HG03342 (cell line): ENCODE results near the gene MED26.

Source experiments
- ATAC-seq: cut with Tn5 transposase; IDR thresholded peaks from one replicate; pipeline ENCODE4 v1.9.1; 2021; ENCODE audit warnings: mild to moderate bottlenecking, moderate library complexity; ENCODE audit not compliant: unreplicated experiment

MED26 gene

GRCh38 chr19:16618248-16618647 lies 9.8 kb downstream of the MED26 start:
- ATAC-seq: no peak

- ATAC-seq: no peak
Observed at GRCh38 chr19:16615808-16616207, 12.2 kb downstream of the MED26 start.

GRCh38 chr19:16614941-16615340 lies 13.1 kb downstream of the MED26 start:
- ATAC-seq: no peak

DNA sequence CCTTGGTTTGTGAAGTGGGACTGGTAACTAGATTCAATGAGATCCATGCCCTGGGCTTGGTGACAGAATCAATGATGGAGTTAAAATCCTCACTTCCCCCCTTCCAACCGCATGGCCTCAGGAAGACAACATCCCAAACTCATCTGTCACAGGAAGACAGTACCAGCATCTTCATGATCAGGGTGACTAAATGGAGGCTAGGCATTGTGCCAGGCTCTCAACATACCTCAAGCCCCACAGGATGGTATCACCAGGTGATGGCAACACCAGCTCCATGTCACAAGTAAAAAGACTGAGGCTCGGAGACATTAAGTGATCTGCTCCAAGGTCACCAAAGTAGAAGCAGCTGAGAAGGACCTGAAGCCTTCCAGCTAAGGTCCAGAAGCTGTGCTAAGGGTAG lies 14.2 kb downstream of the MED26 start:
- no peak for ATAC-seq

DNA sequence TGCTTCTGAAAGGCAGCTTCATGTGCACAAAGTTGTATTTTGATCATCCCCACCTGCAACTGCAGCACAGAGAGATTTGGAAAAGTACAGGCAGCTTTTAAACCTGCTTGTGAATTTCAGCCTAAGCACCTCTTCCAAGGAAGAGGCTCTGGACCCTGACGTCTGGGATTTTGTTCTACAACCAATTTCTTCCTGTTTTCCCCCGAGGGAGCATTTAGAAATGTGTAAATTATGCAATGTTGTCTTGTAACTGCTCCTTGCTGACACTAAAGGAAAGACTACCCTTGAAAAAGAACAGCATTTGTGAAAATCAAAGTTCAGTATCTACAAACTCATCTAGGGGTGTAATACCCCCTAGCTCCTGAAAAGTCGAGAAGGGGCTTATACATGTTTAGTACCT lies 15.4 kb downstream of the MED26 start:
- no peak for ATAC-seq

DNA sequence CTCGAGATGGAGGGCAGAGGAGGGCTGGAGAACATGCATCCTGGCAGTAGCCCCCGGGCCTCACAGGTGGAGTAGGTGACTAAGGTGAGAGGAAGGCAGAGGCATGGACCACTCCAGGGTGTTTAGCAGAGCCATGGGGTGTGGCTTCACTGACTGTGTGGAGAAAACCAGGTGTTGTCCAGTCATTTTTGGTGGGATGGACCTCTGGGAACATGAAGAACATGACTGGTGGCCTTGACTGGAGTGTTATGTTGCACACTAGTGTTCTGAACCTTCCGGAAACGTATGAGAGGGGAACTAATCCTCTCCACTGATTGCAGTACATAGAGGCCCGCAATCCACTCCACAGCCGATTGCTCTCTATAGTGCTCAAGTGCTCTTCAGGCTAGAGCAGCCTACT lies 16.9 kb downstream of the MED26 start:
- ATAC-seq: no peak

GRCh38 chr19:16609511-16610200 lies 18.3 kb downstream of the MED26 start:
- no peak for ATAC-seq

DNA sequence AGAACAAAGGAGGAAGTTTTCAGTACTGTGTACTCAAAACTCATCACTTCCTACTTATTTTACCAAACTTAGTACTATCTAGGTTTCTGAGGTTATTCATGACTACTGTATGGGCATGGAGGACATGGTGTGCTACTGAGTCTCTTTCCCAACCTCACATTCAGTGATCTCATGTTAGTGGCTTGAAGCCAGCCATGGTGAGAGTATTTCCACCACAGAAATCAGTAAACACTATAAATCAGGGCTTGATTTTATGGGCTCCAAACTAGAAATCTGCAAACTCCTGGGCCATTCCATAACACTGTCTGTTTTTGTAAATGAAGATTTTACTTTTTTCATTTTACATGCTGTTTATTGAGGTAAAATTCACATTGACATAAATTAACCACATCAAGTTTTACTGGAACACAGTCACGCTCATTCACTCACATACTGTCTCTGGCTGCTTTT lies 19.7 kb downstream of the MED26 start:
- ATAC-seq: no peak

DNA sequence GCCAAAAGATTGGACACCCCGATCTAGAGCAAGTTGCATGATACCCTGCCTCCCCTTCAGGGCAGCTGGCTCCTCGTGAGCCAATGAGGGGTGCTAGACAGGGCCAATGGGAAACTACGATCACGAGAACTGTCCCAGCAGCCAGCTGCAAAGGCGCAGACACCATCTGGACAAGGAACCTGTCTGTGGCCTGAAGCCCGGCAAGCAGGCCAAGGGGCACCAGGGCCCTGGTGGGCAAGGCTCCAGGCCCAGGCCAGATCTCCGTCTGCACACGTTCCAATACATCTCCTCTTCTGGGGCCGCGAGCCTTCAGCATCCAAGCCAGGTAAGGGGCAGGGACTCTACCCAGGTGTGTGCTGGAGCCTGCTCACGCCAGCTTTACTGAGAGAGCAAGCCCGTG lies 20.2 kb downstream of the MED26 start:
- no peak for ATAC-seq

DNA sequence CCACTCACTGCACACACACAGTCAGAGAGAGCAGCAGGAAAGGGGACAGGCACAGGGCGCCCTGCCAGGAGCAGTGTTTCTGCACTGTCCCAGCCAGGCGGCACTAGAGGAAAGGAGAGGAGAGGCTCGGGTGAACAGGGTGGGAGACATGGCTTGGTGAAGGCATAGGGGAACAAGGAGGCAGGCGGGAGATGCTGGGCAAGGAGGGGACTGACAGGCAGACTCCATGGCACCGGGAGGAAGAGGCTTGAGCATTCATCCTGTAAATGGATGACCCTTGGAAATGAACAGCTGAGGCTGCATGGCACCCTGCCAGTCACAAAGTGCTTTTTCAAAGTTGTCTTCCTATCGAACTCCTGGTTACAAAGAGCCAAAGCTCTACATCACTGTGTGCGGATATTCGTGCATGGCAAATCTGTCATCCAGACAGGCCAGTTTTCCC lies 22.4 kb downstream of the MED26 start:
- ATAC-seq: no peak

GRCh38 chr19:16605115-16605514 lies 22.9 kb downstream of the MED26 start:
- ATAC-seq: no peak

DNA sequence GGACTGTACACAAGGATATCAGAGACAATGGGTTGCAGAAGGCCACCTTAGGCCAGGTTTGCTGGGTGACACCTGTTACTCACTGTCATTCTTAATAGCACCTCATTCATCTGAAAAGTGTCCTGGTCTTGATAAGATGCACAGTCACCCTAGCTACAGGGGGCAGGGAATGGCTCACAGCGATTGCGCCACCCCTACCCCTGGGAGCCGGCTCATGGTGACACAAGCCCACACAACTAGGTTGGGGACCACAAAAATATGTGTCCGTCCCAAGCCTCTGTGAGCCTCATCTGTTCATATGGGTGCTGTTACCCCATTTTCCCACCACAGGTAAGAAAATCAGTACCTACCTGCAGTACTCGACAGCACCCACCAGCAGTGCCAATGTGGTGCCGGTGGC lies 23.4 kb downstream of the MED26 start:
- ATAC-seq: no peak

DNA sequence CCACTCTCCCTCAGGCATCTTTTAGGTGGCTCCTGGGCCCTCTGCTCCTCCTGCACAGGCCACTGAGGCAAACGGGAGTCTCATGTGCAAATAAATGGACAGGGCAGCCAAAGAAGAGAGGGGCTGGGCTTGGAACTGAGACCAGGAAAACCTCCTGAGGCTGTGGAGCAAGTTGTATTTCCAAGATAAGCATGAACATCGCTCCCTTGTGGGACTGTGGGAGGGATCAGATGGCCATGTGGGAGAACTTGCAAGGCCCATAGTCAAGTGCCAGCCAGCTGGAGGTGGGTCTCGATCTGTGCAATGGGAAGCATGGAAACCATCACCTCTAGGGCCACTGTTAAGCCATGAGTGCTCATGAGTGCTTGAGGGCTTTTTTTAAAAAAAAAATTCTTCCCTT lies 24.9 kb downstream of the MED26 start:
- ATAC-seq: no peak

DNA sequence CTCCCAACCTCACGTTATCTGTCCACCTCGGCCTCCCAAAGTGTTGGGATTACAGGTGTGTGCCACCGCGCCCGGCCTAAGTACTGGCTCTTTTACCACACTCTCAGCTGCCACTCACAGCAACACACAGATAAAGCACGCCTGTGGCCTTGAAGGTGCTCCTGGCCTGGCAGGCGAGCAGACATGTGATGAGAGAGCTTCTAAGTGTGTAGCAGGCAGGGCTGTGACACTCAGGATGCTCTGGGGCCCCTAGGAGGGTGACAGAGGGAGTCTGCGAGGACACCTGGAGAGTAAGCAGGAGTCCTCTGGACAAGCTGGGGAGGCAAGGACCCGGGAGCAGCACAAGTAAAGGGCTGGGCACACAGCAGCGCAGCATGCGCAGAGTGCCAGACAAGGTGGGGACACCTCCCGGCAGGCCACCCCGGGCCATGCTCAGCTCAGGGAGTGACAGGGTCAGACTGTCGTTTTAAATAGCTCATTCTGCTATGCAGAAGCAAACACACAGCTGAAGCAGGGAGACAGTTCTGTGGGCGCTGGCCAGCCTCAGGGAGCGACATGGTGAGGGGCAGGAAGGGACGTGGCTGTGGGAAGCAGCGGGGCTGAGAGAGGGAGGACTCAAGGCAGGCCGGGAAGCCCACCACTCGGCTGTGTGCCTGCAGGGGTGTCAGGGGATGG lies 26.5 kb downstream of the MED26 start:
- ATAC-seq: no peak

- no peak for ATAC-seq
Observed at GRCh38 chr19:16600824-16601223, 27.2 kb downstream of the MED26 start.

DNA sequence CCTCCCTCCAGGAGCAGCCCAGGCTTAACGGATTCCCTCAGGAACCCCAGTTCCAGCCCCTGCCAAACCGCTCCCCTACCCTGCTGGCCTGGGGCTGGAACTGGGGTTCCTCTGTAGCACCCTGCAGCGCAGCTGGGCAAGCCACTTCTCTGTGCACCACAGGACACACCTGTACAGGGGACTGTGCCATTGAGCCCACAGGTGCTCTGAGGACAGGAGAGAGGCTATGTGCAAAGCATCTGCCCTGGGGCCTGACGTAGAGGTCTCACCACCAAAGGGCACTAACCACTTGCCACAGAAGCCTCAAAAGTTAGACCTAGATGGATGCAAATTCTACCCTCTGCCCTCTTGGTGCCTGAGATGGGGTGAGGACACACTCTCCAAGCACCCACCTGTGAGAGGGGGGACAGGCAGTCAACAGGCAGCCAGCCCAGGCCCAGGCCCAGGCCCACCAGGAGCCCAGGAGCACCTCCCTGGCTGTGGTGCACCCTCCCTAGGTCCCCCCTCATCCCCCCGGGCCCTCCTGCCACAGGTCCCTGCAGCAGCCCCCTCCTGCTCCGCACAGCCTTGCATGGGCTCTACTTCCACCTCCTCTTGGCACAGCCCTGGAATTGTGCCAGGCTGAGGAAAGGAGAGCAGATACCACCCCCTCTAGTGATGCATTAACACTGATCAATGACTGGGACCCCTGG lies 28.2 kb downstream of the MED26 start:
- no peak for ATAC-seq

DNA sequence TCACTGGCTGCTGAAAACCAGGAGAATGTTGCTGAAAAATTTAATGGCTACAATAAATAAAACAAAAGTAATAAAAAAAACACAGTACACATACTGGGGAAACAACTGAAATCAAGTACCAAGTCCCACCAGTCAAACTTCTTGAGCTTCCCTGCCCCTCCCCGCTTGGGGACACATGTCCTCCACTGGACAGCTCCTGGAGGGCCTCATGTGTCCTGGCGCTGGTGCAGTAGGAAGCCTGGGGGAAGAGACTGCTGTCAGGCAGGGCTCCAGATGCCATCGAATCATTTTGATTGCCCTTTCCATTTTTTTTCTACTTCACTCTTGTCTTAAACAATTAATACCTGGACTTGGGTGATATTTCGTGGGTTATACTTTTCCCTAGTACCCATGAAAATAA lies 29.2 kb downstream of the MED26 start:
- no peak for ATAC-seq

DNA sequence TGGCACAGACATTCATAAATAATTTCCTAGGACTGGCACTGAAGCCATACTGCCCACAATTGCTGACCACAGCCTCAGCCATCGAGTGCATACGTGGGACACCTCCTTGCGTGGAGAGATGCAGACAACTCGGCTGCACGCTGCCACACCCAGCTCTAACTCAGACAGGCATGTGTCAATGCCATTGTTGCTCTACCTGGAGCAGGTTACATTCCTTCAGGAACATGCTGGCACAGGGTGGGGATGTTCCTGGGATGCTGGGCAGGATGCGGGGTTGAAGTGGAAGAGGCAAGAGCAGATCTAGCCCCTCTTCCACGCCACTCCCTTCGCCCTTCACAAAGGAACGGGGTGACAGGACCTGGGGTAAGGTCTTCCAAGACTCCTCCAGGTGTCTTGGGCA lies 31.6 kb downstream of the MED26 start:
- no peak for ATAC-seq

- ATAC-seq: no peak
Observed at GRCh38 chr19:16595097-16595496, 32.9 kb downstream of the MED26 start.

GRCh38 chr19:16594681-16595091 lies 33.3 kb downstream of the MED26 start:
- no peak for ATAC-seq

DNA sequence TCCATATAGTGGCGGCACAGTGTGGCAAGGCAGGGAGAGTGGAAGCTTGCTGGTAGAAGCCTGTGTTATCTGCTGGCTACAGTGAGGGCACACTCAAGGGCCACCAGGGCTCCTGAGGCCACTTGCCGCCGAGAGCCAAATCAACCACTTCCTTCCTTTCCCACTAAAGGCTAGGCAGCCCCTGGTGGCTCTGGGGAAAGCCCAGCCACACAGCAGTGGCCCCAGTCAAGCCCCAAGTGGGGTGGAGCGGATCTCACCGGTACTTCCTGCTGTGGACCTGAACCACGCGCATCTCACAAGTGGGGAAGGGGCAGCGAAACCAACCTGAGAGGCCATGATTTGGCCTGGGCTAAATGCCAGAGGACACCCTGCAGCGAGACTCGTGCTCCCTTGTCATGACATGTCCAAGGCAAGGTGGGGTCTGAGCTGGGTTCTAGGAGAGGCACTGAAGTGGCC lies 33.8 kb downstream of the MED26 start:
- ATAC-seq: no peak

- no peak for ATAC-seq
Observed at GRCh38 chr19:16593181-16593580, 34.8 kb downstream of the MED26 start.
